ENCODE data around the gene HPD.

GRCh38 chr12:121871467-121871866 is 12.8 kb upstream of the HPD start:
- TF ChIP-seq CTCF (conservative IDR thresholded peaks at IDR 0.05; ENCODE audit: low read depth, low read length) (no peak), EZH2 (IDR thresholded peaks at IDR 0.05; ENCODE audit: borderline replicate concordance, low read depth, low read length, poor library complexity, severe bottlenecking) (no peak)
